ENCODE measurements around the gene CELSR2. TPM values are rescaled to one million over a fixed set of nuclear protein-coding genes. Genes with fewer than 3 reads are reported as not detected.
"Not testable (repeated sequence)": the region's sequence is repeated elsewhere in the genome, so short reads cannot be mapped to it uniquely, and the experiment has no call there.

CELSR2 gene
- total RNA-seq, 1 donor, result 0.36 TPM

DNA sequence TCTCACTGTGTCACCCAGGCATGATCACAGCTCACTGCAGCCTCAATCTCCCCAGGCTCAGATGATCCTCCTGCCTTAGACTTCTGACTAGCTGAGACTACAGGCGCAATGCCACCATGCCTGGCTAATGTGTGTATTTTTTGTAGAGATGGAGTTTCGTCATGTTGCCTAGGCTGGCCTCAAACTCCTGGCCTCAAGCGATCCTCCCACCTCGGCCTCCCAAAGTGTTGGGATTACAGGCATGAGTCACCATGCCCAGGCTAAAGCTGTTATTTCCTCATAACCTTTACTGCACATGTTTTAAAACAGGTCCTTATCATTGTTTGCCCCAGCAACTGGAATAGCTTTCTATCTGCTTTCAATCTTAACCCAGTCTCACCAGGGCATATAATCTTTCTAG, 32.7 kb upstream of the CELSR2 start:
- DNase-seq (ENCODE audit: low read depth), result no peak
- TF ChIP-seq, protein P1, sequence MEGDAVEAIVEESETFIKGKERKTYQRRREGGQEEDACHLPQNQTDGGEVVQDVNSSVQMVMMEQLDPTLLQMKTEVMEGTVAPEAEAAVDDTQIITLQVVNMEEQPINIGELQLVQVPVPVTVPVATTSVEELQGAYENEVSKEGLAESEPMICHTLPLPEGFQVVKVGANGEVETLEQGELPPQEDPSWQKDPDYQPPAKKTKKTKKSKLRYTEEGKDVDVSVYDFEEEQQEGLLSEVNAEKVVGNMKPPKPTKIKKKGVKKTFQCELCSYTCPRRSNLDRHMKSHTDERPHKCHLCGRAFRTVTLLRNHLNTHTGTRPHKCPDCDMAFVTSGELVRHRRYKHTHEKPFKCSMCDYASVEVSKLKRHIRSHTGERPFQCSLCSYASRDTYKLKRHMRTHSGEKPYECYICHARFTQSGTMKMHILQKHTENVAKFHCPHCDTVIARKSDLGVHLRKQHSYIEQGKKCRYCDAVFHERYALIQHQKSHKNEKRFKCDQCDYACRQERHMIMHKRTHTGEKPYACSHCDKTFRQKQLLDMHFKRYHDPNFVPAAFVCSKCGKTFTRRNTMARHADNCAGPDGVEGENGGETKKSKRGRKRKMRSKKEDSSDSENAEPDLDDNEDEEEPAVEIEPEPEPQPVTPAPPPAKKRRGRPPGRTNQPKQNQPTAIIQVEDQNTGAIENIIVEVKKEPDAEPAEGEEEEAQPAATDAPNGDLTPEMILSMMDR (IDR thresholded peaks at IDR 0.05; ENCODE audit: insufficient read depth, low read length), result no peak
- peak overlapping the region; percentile 25 for H3K4me3 ChIP-seq (ENCODE audit: low read depth, low read length)

DNA sequence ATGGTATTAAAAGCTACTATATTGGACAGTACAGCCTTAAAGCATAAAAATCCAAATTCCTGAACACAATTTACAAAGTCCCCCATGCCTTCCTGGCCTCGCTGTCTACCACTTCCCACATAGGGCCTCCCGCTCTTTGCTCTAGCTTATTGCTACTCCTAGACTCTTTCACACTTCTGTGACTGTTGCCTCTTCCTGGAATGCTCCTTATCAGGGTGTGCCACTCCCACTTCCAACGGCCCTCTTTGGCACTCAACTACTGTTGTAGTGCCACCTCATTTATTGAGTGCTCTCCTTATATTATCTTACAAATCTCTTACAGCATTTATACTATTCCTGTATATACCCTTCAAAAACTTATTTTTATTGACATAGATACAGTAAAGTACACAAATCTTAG, 30.8 kb upstream of the CELSR2 start:
- DNase-seq (ENCODE audit: low read depth), result peak; percentile 16
- TF ChIP-seq, protein P1 (IDR thresholded peaks at IDR 0.05; ENCODE audit: insufficient read depth, low read length), result no peak
- H3K4me3 ChIP-seq (ENCODE audit: low read depth, low read length), result no peak overlapping the region

DNA sequence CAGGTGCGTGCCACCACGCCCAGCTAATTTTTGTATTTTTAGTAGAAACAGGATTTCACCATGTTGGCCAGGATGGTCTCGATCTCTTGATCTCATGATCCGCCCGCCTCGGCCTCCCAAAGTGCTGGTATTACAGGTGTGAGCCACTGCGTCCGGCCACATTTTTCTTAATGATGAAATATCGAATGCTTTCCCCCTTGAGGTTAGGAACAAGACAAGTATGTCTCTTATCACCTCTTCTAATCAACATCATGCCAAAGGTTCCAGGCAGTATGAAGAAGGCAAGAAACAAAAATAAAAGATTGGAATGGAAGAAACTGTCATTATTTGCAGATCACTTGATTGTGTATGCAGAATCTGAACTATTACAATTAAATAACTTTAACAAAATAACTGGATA, 28.1 kb upstream of the CELSR2 start:
- H3K4me3 ChIP-seq (ENCODE audit: low read depth, low read length); DNase-seq (ENCODE audit: low read depth): not testable (repeated sequence)

DNA sequence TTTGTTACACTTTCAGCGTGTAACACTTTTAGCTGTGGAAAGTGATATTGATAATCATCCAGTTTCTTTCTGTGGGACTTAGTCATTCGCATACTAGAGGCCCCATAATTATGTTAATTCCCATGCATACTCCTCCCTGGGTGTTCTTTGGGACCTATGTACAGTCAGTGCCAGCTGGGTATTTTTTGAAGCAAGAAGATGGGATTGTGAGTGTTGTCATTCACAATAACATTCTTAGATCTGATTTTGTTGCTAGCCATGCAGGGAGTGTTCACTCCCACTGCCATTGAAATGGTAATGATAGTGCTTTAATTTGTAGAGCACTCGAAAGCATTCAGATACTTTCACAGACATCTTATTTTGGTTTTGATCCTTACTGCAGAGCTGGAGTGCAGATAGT, 24.0 kb upstream of the CELSR2 start:
- TF ChIP-seq, protein P1 (IDR thresholded peaks at IDR 0.05; ENCODE audit: insufficient read depth, low read length), result no peak

DNA sequence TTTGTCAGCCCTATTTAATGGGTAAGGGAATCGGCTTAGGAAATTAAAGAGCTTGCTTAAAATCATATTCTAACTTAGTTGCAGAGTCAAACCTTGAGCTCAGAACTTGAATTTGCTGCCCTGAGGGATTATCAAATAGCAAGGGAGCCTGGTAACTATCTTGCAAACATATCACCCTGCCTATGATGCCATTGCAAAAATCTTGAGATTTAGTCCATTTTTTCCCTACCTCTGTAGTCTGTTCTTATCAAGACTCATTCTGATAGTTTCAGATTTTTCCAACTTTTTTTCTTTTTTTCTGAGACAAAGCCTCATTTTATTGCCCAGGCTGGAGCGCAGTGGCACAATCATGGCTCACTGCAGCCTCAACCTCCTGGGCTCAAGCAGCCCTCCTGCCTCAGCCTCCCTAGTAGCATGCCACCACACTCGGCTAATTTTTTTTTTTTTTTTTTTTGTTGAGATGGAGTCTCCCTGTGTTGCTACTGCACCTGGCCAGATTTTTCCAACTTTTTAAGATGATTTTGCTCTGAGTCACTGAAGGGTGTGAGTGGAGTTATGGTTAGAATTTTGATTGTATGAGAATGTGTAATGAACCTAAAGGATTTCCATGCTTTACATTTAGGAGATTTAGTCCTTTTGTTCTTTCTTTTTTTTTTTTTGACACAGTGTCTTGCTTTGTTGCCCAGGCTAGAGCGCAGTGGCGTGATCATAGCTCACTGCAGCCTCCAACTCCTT, 23.5 kb upstream of the CELSR2 start:
- no peak overlapping the region for H3K4me3 ChIP-seq (ENCODE audit: low read depth, low read length)
- DNase-seq (ENCODE audit: low read depth), result no peak
- TF ChIP-seq, protein P1 (IDR thresholded peaks at IDR 0.05; ENCODE audit: insufficient read depth, low read length), result no peak

More for the DNA sequence above, 24.0 kb upstream of the CELSR2 start:
- no peak for DNase-seq (ENCODE audit: low read depth)
- no peak overlapping the region for H3K4me3 ChIP-seq (ENCODE audit: low read depth, low read length)

DNA sequence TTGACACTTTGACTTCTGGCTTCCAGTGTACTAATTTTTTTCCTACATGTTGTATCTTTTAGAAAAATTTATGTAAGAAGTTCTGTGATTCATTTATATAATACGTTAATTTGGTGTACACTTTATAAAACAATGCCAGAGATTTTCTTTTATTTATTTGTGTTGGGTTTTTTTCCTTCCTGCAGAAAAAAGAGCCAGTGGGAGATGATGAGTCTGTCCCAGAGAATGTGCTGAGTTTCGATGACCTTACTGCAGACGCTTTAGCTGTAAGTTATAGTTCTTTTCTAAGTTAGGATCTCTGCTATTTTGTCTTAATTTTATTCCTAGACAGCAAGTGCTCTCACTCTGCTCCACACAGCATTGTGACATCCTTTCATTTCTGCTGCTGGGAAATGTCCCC, 21.2 kb upstream of the CELSR2 start:
- no peak overlapping the region for H3K4me3 ChIP-seq (ENCODE audit: low read depth, low read length)
- TF ChIP-seq, protein P1 (IDR thresholded peaks at IDR 0.05; ENCODE audit: insufficient read depth, low read length), result no peak
- no peak for DNase-seq (ENCODE audit: low read depth)

DNA sequence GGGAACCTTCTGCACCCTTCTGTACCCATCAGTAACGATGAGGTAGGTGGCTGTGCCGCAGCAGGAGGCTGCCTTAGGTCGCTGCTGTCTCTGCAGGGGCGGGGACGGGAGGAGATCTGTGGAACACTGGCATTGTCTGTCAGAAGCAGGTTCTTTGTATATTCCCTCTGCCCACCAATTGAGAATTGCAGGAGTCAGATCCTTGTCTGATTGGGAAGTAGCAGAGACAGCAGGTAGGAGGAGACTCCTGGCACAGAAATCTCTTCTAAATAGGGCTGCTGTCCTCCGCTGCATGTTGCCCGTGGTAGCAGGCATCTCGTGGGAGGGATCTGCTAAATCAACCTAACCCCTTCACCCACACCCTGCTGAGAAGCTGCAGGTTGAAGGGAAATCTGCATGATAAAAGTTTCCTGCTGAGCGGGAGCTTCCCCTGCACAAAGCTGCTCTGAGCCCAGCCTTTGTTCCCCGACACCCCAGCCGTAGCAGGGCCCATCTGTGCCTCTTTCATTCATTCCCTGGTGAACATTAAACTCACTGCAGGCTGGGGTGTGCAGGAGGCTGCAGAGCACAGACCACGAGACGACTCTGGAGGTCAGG, 19.7 kb upstream of the CELSR2 start:
- no peak overlapping the region for H3K4me3 ChIP-seq (ENCODE audit: low read depth, low read length)
- TF ChIP-seq, protein P1 (IDR thresholded peaks at IDR 0.05; ENCODE audit: insufficient read depth, low read length), result no peak
- DNase-seq (ENCODE audit: low read depth), result no peak

All from fibroblast of the aortic adventitia (primary cell).